HG03354 (cell line): ENCODE measurements around the gene KCNMB4.
A peak's percentile ranks its signal among the peaks of the same experiment; 100 is the strongest.
"Not testable (repeated sequence)": the region's sequence is repeated elsewhere in the genome, so short reads cannot be mapped to it uniquely, and the experiment has no call there.

ENCODE experiments used
- ATAC-seq: cut with Tn5 transposase; IDR thresholded peaks from one replicate; pipeline ENCODE4 v1.9.1; 2021; ENCODE audit warnings: mild to moderate bottlenecking; ENCODE audit not compliant: unreplicated experiment, poor library complexity, severe bottlenecking

KCNMB4 gene

DNA sequence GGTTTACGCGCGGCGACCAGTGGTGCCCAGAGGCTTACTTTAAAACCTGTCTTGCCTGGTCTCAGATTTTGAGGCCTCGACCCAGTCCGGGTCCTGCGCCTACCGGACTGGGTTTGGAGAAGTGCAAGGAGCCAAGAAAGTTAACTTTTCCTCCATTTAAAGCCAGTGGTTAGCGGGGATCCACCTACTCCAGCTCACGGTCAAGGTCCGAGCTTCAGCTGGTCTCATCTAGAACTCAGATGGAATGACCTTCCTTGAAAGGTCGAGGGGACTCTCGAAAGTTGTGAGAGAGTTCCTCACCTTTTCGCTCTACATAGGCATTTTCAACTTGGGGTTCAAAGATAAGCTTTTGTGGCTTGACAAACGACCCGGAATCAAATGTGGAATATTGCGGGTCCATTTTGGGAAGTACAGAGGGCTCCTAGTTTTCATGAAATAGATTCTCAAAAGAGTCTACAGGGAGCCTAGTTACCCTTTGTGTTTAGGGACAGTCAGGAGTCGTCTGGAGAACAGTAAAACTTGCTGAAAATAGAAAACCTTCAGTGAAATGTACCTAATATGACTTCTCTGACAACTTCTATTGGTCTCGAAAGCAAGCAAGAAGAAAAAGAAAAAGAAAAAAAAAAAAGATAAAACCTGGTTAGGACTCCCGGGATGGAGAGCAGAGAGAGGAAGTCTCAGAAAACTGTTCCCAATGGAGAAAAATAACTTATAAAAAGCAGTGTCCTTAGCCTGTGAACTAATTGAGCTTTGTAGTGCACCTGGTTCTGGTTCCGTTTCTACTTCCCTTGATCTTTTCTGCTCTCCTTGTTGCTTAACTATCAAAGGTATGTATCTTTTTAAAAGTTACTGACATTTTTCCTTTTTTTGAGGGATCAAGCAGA is 1.4 kb downstream of the KCNMB4 start:
- ATAC-seq = no peak

- no peak for ATAC-seq
These were observed 6.8 kb downstream of the KCNMB4 start for GRCh38 chr12:70372881-70373280.

GRCh38 chr12:70379846-70380245 is 13.8 kb downstream of the KCNMB4 start:
- ATAC-seq = no peak

GRCh38 chr12:70383484-70383883 is 17.4 kb downstream of the KCNMB4 start:
- no peak for ATAC-seq

DNA sequence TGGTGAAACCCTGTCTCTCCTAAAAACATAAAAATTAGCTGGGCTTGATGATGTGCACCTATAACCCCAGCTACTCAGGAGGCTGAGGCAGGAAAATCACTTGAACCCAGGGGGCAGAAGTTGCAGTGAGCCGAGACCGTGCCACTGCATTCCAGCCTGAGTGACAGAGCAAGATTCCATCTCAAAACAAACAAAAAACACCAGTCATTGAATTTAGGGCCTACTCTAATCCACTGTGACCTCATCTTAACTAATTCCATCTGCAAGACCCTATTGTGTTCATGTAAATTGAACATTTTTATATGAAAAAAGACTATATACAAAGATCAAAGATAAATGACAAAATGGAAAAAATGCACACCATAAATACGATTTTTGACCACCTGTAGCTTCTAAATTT is 17.8 kb downstream of the KCNMB4 start:
- ATAC-seq = no peak

DNA sequence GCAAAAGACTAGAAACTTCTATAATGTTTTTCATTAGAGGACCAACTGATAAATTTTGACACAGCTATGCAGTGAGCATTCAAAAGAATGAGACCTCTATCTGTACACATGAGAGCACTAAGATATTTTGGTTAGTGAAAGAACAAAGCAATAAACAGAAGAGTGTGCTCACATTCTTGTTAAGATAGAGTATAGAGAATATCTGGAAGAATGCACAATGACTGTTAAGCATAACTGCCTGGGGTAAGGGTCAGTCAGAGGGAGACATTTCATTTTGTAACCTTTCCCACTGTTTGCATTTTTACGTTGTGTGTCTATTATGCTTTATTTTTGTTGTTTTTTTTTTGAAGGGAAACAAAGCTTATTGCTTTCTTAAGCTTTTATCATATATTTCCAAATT is 20.7 kb downstream of the KCNMB4 start:
- ATAC-seq = no peak

GRCh38 chr12:70389678-70390077 is 23.6 kb downstream of the KCNMB4 start:
- no peak for ATAC-seq

DNA sequence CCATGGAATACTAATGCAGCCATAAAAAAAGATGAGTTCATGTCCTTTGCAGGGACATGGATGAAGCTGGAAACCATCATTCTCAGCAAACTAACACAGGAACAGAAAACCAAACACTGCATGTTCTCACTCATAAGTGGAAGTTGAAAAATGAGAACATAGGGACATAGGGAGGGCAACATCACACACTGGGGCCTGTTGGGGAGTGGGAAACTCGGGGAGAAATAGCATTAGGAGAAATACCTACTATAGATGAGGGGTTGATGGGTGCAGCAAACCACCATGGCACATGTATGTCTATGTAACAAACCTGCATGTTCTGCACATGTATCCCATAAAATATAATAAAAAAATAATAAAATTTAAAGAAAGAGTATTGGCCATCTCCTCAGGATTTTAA is 26.5 kb downstream of the KCNMB4 start:
- ATAC-seq = not testable (repeated sequence)

GRCh38 chr12:70393787-70394499 is 27.9 kb downstream of the KCNMB4 start:
- no peak for ATAC-seq

- ATAC-seq = no peak
These were observed 31.9 kb downstream of the KCNMB4 start for GRCh38 chr12:70398002-70398401.

DNA sequence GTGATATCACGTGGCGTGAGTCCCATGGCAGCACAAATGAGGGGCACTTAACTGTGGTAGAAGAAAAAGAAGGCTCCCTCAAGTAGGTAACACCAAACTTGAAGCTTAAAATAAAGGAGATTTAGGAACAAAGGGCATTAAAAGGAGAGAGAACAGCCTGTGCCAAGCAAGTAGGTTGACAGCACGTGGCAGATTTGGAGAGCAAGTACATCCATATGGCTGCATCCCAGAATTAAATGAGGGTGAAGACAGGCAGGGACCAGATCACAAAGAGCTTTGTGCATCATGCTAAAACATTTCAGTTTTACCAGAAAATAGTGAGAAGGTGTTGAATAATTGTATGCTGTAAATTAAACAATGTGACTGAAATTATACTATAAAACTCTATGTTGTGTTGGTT is 32.8 kb downstream of the KCNMB4 start:
- ATAC-seq = no peak

DNA sequence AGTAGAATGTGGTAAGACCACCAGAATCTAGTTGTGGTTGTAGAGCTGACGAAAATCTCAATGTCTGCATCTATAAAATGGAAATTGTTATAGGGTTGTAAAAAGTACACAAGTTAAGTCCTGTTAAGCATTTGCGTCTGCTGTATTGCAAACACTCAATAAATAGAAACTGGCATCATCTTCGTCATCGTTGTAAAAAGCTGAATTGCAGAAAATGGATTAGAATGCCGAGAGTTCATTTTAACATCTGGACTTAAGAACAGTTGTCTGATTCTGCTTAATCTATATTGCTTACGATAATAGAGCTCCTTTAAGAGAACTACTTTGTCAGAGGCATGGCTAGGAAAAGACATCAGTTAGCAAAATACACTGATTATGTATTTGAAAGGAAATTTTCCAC is 33.2 kb downstream of the KCNMB4 start:
- ATAC-seq = no peak

DNA sequence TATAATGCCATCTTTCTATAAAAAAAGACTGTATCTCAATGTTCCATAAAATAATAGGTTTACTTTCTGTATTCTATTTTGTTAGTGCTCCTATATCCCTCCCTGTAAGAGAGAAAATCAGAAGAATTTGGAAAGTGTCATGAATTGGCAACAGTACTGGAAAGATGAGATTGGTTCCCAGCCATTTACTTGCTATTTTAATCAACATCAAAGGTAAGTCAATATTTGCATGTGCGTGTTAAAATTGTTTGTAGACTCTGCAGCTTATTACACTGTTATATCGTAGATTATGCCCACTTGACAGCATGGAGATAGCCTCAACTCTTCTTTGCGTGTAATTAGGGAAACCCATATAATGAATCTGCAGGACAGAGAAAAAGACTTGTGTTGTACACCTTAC is 34.0 kb downstream of the KCNMB4 start:
- ATAC-seq = no peak

- no peak for ATAC-seq
These were observed 36.5 kb downstream of the KCNMB4 start for GRCh38 chr12:70402597-70402996.

DNA sequence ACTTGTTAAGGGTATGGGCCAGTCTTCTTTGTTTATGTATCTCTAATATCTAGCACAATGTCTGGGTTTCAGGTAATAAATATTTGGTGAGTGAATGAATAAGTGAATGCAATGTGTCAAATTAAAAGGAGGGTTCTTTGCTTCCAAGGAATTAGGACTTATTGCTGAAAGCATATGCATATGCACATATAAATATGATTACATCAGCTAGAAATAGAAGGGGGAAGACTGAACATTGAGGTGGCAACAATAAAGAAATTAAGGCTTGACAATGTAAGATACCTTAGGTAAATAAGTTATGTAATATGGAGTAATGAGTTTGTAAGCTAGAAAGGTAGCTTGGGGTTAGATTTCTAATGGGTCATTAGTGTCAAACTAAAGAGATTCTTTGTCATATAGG is 37.7 kb downstream of the KCNMB4 start:
- ATAC-seq = no peak

- no peak for ATAC-seq
These were observed 42.1 kb downstream of the KCNMB4 start for GRCh38 chr12:70408004-70408790.

DNA sequence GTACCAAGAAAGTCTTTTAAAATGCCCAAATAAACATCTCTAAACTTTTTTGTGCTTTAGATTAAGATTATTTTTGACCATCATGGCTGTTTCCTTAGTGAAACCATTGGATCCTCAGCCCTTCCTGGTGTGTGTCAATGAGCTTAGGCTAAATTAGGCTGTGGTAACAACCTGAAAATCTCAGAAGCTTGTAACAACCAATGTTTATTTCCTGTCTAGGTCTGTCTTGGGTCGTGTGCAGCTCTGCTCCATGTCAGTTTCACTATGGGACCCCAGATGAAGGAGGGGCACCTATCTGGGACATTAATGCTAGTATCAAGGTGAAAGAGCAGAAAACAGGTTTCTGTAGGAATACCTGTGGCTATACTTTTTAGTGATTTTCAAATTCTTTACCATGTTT is 49.9 kb downstream of the KCNMB4 start:
- ATAC-seq = peak; percentile 71

DNA sequence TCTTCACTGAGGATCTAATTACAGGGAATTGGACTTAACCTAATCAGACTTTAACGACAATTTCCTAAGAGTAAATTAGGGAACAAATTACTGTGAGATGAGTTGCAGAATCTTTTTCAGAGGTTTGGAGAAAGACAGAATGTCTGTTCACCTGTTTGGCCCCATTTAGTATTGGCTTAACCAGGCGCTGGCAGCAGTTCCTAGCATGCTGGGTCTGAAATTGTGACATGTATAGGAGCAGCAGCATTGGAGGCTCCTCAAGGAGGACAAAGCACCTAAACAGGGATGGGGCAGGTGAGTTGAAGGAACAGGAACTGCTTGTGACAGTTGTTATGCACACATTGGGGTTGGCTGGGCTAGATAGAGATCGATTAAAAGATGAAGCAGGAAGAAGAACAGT is 51.0 kb downstream of the KCNMB4 start:
- ATAC-seq = no peak

DNA sequence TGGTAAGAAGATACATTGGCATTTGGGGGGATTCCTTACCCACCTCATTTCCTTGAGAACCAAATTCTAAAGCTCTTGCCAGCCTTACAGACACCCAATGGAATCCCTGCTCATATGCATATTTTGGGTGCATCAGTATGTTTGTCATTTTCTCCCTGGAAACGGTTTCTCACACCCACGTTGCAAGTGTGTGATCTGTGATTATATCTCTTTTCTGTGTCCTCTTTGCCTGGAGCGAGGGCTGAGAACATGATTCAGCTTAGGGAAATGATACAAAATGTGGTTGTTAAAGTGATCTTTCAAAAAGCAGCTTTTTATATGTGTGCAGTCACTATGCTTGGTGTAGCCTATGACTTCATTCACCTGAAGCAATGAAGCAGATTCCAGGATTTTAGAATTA is 52.0 kb downstream of the KCNMB4 start:
- ATAC-seq = no peak

GRCh38 chr12:70422631-70423030 is 56.5 kb downstream of the KCNMB4 start:
- ATAC-seq = no peak
